Astrocyte (in vitro differentiated cells and primary cell): ENCODE results near the gene MAG.

Source experiments
- CTCF ChIP-seq: IDR thresholded peaks from 2 replicates; pipeline ENCODE4 v1.5.1; 2011; ENCODE audit warnings: low read depth, mild to moderate bottlenecking, inconsistent platforms, low read length, moderate library complexity; ENCODE audit not compliant: insufficient read depth
- EZH2 ChIP-seq: IDR thresholded peaks from 2 replicates; pipeline ENCODE4 v1.6.1; 2012; ENCODE audit warnings: mild to moderate bottlenecking, low read length, inconsistent platforms; ENCODE audit not compliant: insufficient read depth

GRCh38 chr19:35288906-35289305 lies 3.1 kb upstream of the MAG start:
- TF ChIP-seq EZH2 (no peak), CTCF (no peak)
